H9 (cell line): Measurements from ENCODE around the gene PI4K2A. TPM values are rescaled to one million over a fixed set of nuclear protein-coding genes. Genes with fewer than 3 reads are reported as not detected.

Experiments
- DNase-seq: peaks from one replicate; pipeline ENCODE4 v3.0.0-alpha.2; 2017
- H2AFZ ChIP-seq: one replicate; pipeline ENCODE4 v1.6.1; 2013; ENCODE audit warnings: mild to moderate bottlenecking, low read length, control low read depth, moderate library complexity
- H2AK5ac ChIP-seq: 2 replicates; pipeline ENCODE4 v1.6.1; 2013; ENCODE audit warnings: low read length, control low read depth, mixed read lengths; ENCODE audit not compliant: insufficient read length
- H2BK120ac ChIP-seq: one replicate; pipeline ENCODE4 v1.6.1; 2013; ENCODE audit warnings: low read depth, mild to moderate bottlenecking, low read length, control low read depth, inconsistent platforms; ENCODE audit not compliant: poor library complexity, severe bottlenecking
- H2BK12ac ChIP-seq: 2 replicates; pipeline ENCODE4 v1.6.1; 2013; ENCODE audit warnings: low read length, control low read depth, mixed read lengths, low read depth; ENCODE audit not compliant: insufficient read length
- H2BK15ac ChIP-seq: 2 replicates; pipeline ENCODE4 v1.6.1; 2013; ENCODE audit warnings: low read depth, low read length, control low read depth
- H2BK20ac ChIP-seq: one replicate; pipeline ENCODE4 v1.6.1; 2013; ENCODE audit warnings: low read depth, mild to moderate bottlenecking, low read length, control low read depth, inconsistent platforms; ENCODE audit not compliant: poor library complexity, severe bottlenecking
- H2BK5ac ChIP-seq: 2 replicates; pipeline ENCODE4 v1.6.1; 2013; ENCODE audit warnings: low read length, control low read depth, mixed read lengths; ENCODE audit not compliant: insufficient read length
- H3K14ac ChIP-seq: 2 replicates; pipeline ENCODE4 v1.6.1; 2013; ENCODE audit warnings: low read length, control low read depth; ENCODE audit not compliant: insufficient read depth
- H3K18ac ChIP-seq: 2 replicates; pipeline ENCODE4 v1.6.1; 2013; ENCODE audit warnings: low read depth, mild to moderate bottlenecking, mixed read lengths, low read length, control low read depth; ENCODE audit not compliant: insufficient read length
- H3K23ac ChIP-seq: 2 replicates; pipeline ENCODE4 v1.6.1; 2013; ENCODE audit warnings: low read length, control low read depth, mixed read lengths, low read depth; ENCODE audit not compliant: insufficient read length
- H3K23me2 ChIP-seq: 2 replicates; pipeline ENCODE4 v1.6.1; 2013; ENCODE audit warnings: low read depth, mild to moderate bottlenecking, mixed read lengths, low read length, control low read depth; ENCODE audit not compliant: insufficient read length, poor library complexity, severe bottlenecking
- H3K27ac ChIP-seq: 2 replicates; pipeline ENCODE4 v1.5.1; 2013; ENCODE audit warnings: low read length, control low read depth, mixed read lengths, low read depth; ENCODE audit not compliant: insufficient read length
- H3K27me3 ChIP-seq: 2 replicates; pipeline ENCODE4 v1.6.1; 2013; ENCODE audit warnings: low read length, control low read depth, inconsistent platforms; ENCODE audit not compliant: insufficient read depth
- H3K4ac ChIP-seq: 2 replicates; pipeline ENCODE4 v1.6.1; 2013; ENCODE audit warnings: low read depth, mild to moderate bottlenecking, control low read depth, inconsistent platforms, low read length, moderate library complexity
- H3K4me1 ChIP-seq: 2 replicates; pipeline ENCODE4 v1.6.1; 2013; ENCODE audit warnings: low read length, control low read depth, inconsistent platforms; ENCODE audit not compliant: insufficient read depth
- H3K4me2 ChIP-seq: 2 replicates; pipeline ENCODE4 v1.6.1; 2013; ENCODE audit warnings: low read length, control low read depth, mixed read lengths; ENCODE audit not compliant: insufficient read length, insufficient read depth
- H3K56ac ChIP-seq: 2 replicates; pipeline ENCODE4 v1.6.1; 2013; ENCODE audit warnings: low read depth, mild to moderate bottlenecking, mixed read lengths, low read length, control low read depth; ENCODE audit not compliant: insufficient read length
- H3K79me1 ChIP-seq: 2 replicates; pipeline ENCODE4 v1.6.1; 2013; ENCODE audit warnings: low read depth, mild to moderate bottlenecking, moderate library complexity, low read length, control low read depth, inconsistent platforms; ENCODE audit not compliant: insufficient read depth, poor library complexity, severe bottlenecking
- H3K79me2 ChIP-seq: 2 replicates; pipeline ENCODE4 v1.6.1; 2013; ENCODE audit warnings: low read length, control low read depth, inconsistent platforms; ENCODE audit not compliant: insufficient read depth
- H3K9ac ChIP-seq: 2 replicates; pipeline ENCODE4 v1.6.1; 2013; ENCODE audit warnings: low read length, control low read depth, mixed read lengths; ENCODE audit not compliant: insufficient read length; ENCODE audit errors: extremely low read depth
- H3K9me3 ChIP-seq: one replicate; pipeline ENCODE4 v1.6.1; 2013; ENCODE audit warnings: low read depth, low read length, inconsistent platforms; ENCODE audit not compliant: control insufficient read depth
- H3T11ph ChIP-seq: one replicate; pipeline ENCODE4 v1.6.1; 2013; ENCODE audit warnings: mild to moderate bottlenecking, low read length, control low read depth, inconsistent platforms
- H4K20me1 ChIP-seq: one replicate; pipeline ENCODE4 v1.6.1; 2013; ENCODE audit not compliant: control insufficient read depth, insufficient read length, insufficient read depth
- H4K5ac ChIP-seq: 2 replicates; pipeline ENCODE4 v1.6.1; 2013; ENCODE audit warnings: low read depth, mild to moderate bottlenecking, mixed read lengths, low read length, control low read depth; ENCODE audit not compliant: insufficient read length
- H4K8ac ChIP-seq: replicated peaks from 2 replicates; pipeline ENCODE4 v1.6.1; 2013; ENCODE audit warnings: low read length, control low read depth, mixed read lengths, low read depth; ENCODE audit not compliant: insufficient read length
- H4K91ac ChIP-seq: 2 replicates; pipeline ENCODE4 v1.6.1; 2013; ENCODE audit warnings: low read depth, mild to moderate bottlenecking, moderate library complexity, mixed read lengths, low read length, control low read depth; ENCODE audit not compliant: insufficient read length
- H3K27ac Mint-ChIP-seq, 3 experiments: 2 replicates in 2 of 3; 3 replicates in 1 of 3; pipeline ENCODE4 v1.8.0; 2020 to 2021; ENCODE audit warnings: mixed read lengths in 3 of 3, mild to moderate bottlenecking in 1 of 3, moderate library complexity in 1 of 3
- H3K27me3 Mint-ChIP-seq: 2 replicates; pipeline ENCODE4 v1.8.0; 2021; ENCODE audit warnings: low read depth, mild to moderate bottlenecking, moderate library complexity, mixed read lengths
- H3K36me3 Mint-ChIP-seq, 3 experiments: 2 replicates in 2 of 3; 3 replicates in 1 of 3; pipeline ENCODE4 v1.8.0; 2020 to 2021; ENCODE audit warnings: low read depth in 3 of 3, mixed read lengths in 3 of 3; ENCODE audit not compliant: insufficient read depth in 1 of 3
- H3K4me1 Mint-ChIP-seq, 2 experiments: 2 replicates each; pipeline ENCODE4 v1.8.0; 2020; ENCODE audit warnings: mixed read lengths in 2 of 2
- H3K4me3 Mint-ChIP-seq, 2 experiments: 2 replicates in 1 of 2; 3 replicates in 1 of 2; pipeline ENCODE4 v1.8.0; 2020 to 2021; ENCODE audit warnings: mild to moderate bottlenecking in 2 of 2, mixed read lengths in 2 of 2, moderate library complexity in 1 of 2
- H3K9me3 Mint-ChIP-seq, 2 experiments: 2 replicates in 1 of 2; 3 replicates in 1 of 2; pipeline ENCODE4 v1.8.0; 2020; ENCODE audit warnings: mild to moderate bottlenecking in 2 of 2, mixed read lengths in 2 of 2, moderate library complexity in 1 of 2
- CTCF ChIP-seq: fragments of 200-600 bp; sonication (generic); conservative IDR thresholded peaks from 3 replicates; pipeline ENCODE4 v1.8.0; 2021; ENCODE audit warnings: antibody characterized with exemption, mild to moderate bottlenecking
- WGBS: extraction: QIAGEN DNeasy Blood & Tissue Kit; methylation state at CpG from one replicate; pipeline ENCODE4 v1.1.7; 2013; ENCODE audit warnings: missing lambda C conversion rate, low lambda C conversion rate, mixed read lengths; ENCODE audit not compliant: insufficient read length; ENCODE audit errors: extremely low coverage; 5-methylcytosine and 5-hydroxymethylcytosine counted together
- total RNA-seq: library from RNA; stranded (reverse); gene quantifications from 2 replicates; pipeline ENCODE4 v1.2.1, GENCODE V29; 2021

Gene PI4K2A
- total RNA-seq, 1 experiment from 2014 or later, result 30.9 TPM

GRCh38 chr10:97718659-97719142, 78.2 kb downstream of the PI4K2A start:
- no peak overlapping the region for H3K23ac ChIP-seq
- peaks cover 16 to 43% (median 38%) of the 10 kb centered on the region in 3 experiments for H3K36me3 Mint-ChIP-seq
- peaks cover 15% of the 10 kb centered on the region for H3K23me2 ChIP-seq
- H3K4me1 ChIP-seq, result peaks cover 8% of the 10 kb centered on the region; the same call in 1 of the 2 replicates
- no peak overlapping the region for H4K91ac ChIP-seq
- no peaks in the 10 kb centered on the region for H3K79me1 ChIP-seq
- no peak overlapping the region for H2BK5ac ChIP-seq
- no peak for TF ChIP-seq CTCF
- H3K9me3 ChIP-seq, result no peaks in the 10 kb centered on the region
- no peaks in the 10 kb centered on the region for H3K79me2 ChIP-seq
- H2BK15ac ChIP-seq, result no peak overlapping the region
- no peak overlapping the region for H2AK5ac ChIP-seq
- H4K5ac ChIP-seq, result no peak overlapping the region
- H3K14ac ChIP-seq, result no peak overlapping the region
- no peak overlapping the region for H3K4ac ChIP-seq
- H3K4me1 Mint-ChIP-seq, result peaks cover 39 to 47% of the 10 kb centered on the region in 2 experiments
- no peak overlapping the region for H2BK12ac ChIP-seq
- peaks cover 2% of the 10 kb centered on the region; the same call in 1 of the 2 replicates for H3K27me3 Mint-ChIP-seq
- H3K56ac ChIP-seq, result no peak overlapping the region
- H2AFZ ChIP-seq, result no peak overlapping the region
- no peak overlapping the region for H3K18ac ChIP-seq
- H4K8ac ChIP-seq, result no peak overlapping the region
- no peak for DNase-seq
- H3K9me3 Mint-ChIP-seq, result no peaks in the 10 kb centered on the region
- no peak overlapping the region for H3K4me2 ChIP-seq
- no peak overlapping the region for H2BK20ac ChIP-seq
- WGBS, result no CpG with 5 or more reads among the region's 8 CpGs
- no peak overlapping the region for H3K9ac ChIP-seq
- H3T11ph ChIP-seq, result no peak overlapping the region
- no peak overlapping the region; a peak in 2 of 5 replicates for H3K4me3 Mint-ChIP-seq
- H3K27ac Mint-ChIP-seq, result peak overlapping the region; percentile 45 to 94 (median 54); a peak in 5 of 7 replicates
- no peak overlapping the region for H2BK120ac ChIP-seq
- no peaks in the 10 kb centered on the region for H3K27me3 ChIP-seq
- no peak overlapping the region for H3K27ac ChIP-seq
- no peaks in the 10 kb centered on the region for H4K20me1 ChIP-seq
